Myometrial cell (primary cell): ENCODE measurements around the gene COMMD7. TPM values are rescaled to one million over a fixed set of nuclear protein-coding genes. Genes with fewer than 3 reads are reported as not detected.

Source experiments
- total RNA-seq: library from RNA; depleted of rRNA; stranded (reverse); fragments of >200 nt; gene quantifications from 2 replicates; pipeline ENCODE4 v1.2.3, GENCODE V29; 2015

Gene COMMD7
- 30.8 and 35.8 TPM in 2 replicates for total RNA-seq

GRCh38 chr20:32743237-32744112 is at the start of gene COMMD7:
COMMD7 (minus strand) TSS chr20:32743467; CDS start chr20:32743391, 76 bp downstream.

GRCh38 chr20:32761831-32762753 is 18.8 kb upstream of the COMMD7 start, which contains the start of gene DNMT3B:
DNMT3B (plus strand) TSS chr20:32762385; CDS start chr20:32780324, 17,939 bp downstream.

Other genes with a start within 250 kb of the COMMD7 start
- gene NOL4L, start 158.1 kb downstream of the COMMD7 start, total RNA-seq: 9.2 and 27.4 TPM in 2 replicates
- gene C20orf203, start 69.5 kb downstream of the COMMD7 start, total RNA-seq: not detected in 2 replicates
- gene DNMT3B, start 18.9 kb upstream of the COMMD7 start, total RNA-seq: 1.7 and 2.7 TPM in 2 replicates
- 91.1 and 97.7 TPM in 2 replicates for gene MAPRE1, start 76.5 kb upstream of the COMMD7 start, total RNA-seq
- not detected in 2 replicates for gene EFCAB8, start 115.5 kb upstream of the COMMD7 start, total RNA-seq